Gastroesophageal sphincter (tissue), 4 donors: ENCODE data around the gene SDC4. TPM values are rescaled to one million over a fixed set of nuclear protein-coding genes. Genes with fewer than 3 reads are reported as not detected.

ENCODE experiments used
- ATAC-seq: fragments of 150-250 bp; one replicate; pipeline ENCODE4 v1.9.1; 2016; ENCODE audit warnings: mild to moderate bottlenecking, moderate library complexity
- H3K27ac ChIP-seq, 4 donors: fragments of 200-600 bp; sonication (generic) in 3 of 4; 1 replicate in 3 of 4; 2 replicates in 1 of 4; pipeline ENCODE4 v1.5.1; 2016 to 2019
- H3K27me3 ChIP-seq: fragments of 200-600 bp; sonication (generic); one replicate; pipeline ENCODE4 v1.5.1; 2019
- H3K36me3 ChIP-seq, 2 donors: fragments of 200-600 bp; sonication (generic); one replicate each; pipeline ENCODE4 v1.5.1; 2019; ENCODE audit warnings: control low read depth in 1 of 2
- H3K4me1 ChIP-seq, 3 donors: fragments of 200-600 bp; sonication (generic); 1 replicate in 2 of 3; 2 replicates in 1 of 3; pipeline ENCODE4 v1.5.1; 2016 to 2019; ENCODE audit warnings: control low read depth in 2 of 3
- H3K4me3 ChIP-seq, 2 donors: fragments of 200-600 bp; sonication (generic); one replicate each; pipeline ENCODE4 v1.5.1; 2019; ENCODE audit warnings: mild to moderate bottlenecking in 1 of 2, moderate library complexity in 1 of 2
- H3K9me3 ChIP-seq, 3 donors: fragments of 200-600 bp; sonication (generic); one replicate each; pipeline ENCODE4 v1.5.1; 2017 to 2019; ENCODE audit warnings: control low read depth in 2 of 3
- EP300 ChIP-seq: sonication (generic); formaldehyde crosslinking; IDR thresholded peaks from one replicate; pipeline ENCODE4 v1.6.1; 2017; ENCODE audit warnings: antibody characterized with exemption, mild to moderate bottlenecking
- POLR2A ChIP-seq, 2 donors: fragments of 450-650 bp; IDR thresholded peaks; one replicate each; pipeline ENCODE4 v1.6.1; 2017; ENCODE audit warnings: antibody characterized with exemption in 2 of 2, mild to moderate bottlenecking in 2 of 2, moderate library complexity in 1 of 2
- POLR2AphosphoS5 ChIP-seq: sonication (generic); formaldehyde crosslinking; IDR thresholded peaks from one replicate; pipeline ENCODE4 v1.6.1; 2017; ENCODE audit warnings: antibody characterized with exemption
- WGBS, 2 donors: methylation state at CpG; one replicate each; pipeline ENCODE4 v1.1.5; 2018; ENCODE audit warnings: low coverage in 1 of 2; 5-methylcytosine and 5-hydroxymethylcytosine counted together
- total RNA-seq, 4 donors: library from RNA; depleted of rRNA; stranded (reverse); fragments of >200 nt; gene quantifications; one replicate each; pipeline ENCODE4 v1.1.0, GENCODE V29; 2016
- TF ChIP-seq, protein P1 (sequence below), 4 experiments: fragments of 200-600 bp in 2 of 4; fragments of 450-650 bp in 2 of 4; sonication (generic) in 1 of 4; IDR thresholded peaks; one replicate each; pipeline ENCODE4 v1.5.1; 2017 to 2019; ENCODE audit warnings: antibody characterized with exemption in 4 of 4, mild to moderate bottlenecking in 2 of 4, moderate library complexity in 2 of 4

The SDC4 gene
- total RNA-seq, 4 donors from 2014 or later, result 75.1 to 182 (median 84.2) TPM

DNA sequence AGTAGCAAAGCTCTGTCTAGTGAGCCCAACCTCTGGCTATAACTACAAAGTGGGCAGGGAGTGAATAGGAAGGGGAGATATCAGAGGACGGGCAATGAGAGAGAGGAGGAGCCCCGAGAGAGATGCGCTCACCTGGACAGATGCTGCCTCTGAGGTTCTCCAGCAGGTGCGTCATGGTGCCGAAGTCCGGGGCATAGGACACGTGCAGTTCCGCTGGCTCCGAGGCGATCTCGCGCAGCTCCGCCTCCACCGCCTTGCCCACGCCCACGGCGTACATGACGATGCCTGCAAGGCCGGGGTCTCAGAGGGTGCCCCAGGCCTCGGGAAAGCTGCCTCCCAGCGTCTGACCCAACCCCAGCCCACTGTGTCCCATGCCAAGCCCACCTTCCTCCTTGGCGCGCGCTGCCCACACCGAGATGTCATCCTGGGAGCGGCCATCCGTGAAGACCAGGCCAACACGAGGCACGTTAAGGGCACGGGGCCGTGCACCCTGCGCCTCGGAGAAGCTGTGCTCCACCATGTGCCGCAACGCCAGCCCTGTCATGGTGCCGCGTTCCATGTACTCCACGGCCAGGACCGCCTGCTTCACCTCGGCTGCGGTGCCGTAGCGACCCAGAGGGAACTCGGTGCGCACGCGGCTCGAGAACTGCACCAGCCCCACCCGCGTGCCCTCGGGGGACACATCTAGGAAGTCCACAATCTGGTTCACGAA lies 50.3 kb downstream of the SDC4 start:
- TF ChIP-seq, protein P1, sequence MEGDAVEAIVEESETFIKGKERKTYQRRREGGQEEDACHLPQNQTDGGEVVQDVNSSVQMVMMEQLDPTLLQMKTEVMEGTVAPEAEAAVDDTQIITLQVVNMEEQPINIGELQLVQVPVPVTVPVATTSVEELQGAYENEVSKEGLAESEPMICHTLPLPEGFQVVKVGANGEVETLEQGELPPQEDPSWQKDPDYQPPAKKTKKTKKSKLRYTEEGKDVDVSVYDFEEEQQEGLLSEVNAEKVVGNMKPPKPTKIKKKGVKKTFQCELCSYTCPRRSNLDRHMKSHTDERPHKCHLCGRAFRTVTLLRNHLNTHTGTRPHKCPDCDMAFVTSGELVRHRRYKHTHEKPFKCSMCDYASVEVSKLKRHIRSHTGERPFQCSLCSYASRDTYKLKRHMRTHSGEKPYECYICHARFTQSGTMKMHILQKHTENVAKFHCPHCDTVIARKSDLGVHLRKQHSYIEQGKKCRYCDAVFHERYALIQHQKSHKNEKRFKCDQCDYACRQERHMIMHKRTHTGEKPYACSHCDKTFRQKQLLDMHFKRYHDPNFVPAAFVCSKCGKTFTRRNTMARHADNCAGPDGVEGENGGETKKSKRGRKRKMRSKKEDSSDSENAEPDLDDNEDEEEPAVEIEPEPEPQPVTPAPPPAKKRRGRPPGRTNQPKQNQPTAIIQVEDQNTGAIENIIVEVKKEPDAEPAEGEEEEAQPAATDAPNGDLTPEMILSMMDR (IDR thresholded peaks at IDR 0.05), result no peak
- TF ChIP-seq POLR2AphosphoS5 (no peak), POLR2A (IDR thresholded peaks at IDR 0.05) (no peak), EP300 (no peak)
- no peaks in the 10 kb centered on the region for H3K36me3 ChIP-seq
- H3K9me3 ChIP-seq, result no peaks in the 10 kb centered on the region
- no peak for ATAC-seq
- H3K4me1 ChIP-seq, result peaks cover 0 to 15% (median 12%) of the 10 kb centered on the region in 3 donors
- peaks cover 88% of the 10 kb centered on the region for H3K27me3 ChIP-seq
- no peak overlapping the region for H3K4me3 ChIP-seq
- 86 to 87% methylated on average over 6 of the region's 52 CpGs for WGBS, 2 donors
- H3K27ac ChIP-seq, result no peak overlapping the region

DNA sequence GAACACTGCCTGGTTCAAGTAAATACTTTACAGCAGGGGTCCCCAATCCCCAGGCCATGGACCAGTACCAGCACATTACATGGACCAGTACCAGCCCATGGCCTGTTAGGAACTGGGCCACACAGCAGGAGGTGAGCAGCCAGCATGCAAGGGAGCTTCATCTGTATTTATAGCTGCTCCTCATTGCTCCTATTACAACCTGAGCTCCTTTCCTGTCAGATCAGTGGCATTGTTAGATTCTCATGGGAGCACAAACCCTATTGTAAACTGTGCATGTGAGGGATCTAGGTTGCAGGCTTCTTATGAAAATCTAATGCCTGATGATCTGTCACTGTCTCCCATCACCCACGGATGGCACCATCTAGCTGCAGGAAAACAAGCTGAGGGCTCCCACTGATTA lies 53.6 kb downstream of the SDC4 start:
- H3K9me3 ChIP-seq, result no peaks in the 10 kb centered on the region
- WGBS, 2 donors, result 73% methylated on average over 1 of the region's 1 CpG; no CpG with 5 or more reads in 1 of the 2 donors
- no peak for ATAC-seq
- peaks cover 67% of the 10 kb centered on the region for H3K27me3 ChIP-seq
- H3K4me1 ChIP-seq, result peaks cover 0 to 30% (median 12%) of the 10 kb centered on the region in 3 donors
- H3K27ac ChIP-seq, result no peak overlapping the region
- TF ChIP-seq EP300, result no peak
- TF ChIP-seq, protein P1 (IDR thresholded peaks at IDR 0.05), result no peak
- no peak for TF ChIP-seq POLR2A (IDR thresholded peaks at IDR 0.05)
- TF ChIP-seq POLR2AphosphoS5, result no peak
- no peak overlapping the region for H3K4me3 ChIP-seq
- H3K36me3 ChIP-seq, result no peaks in the 10 kb centered on the region

DNA sequence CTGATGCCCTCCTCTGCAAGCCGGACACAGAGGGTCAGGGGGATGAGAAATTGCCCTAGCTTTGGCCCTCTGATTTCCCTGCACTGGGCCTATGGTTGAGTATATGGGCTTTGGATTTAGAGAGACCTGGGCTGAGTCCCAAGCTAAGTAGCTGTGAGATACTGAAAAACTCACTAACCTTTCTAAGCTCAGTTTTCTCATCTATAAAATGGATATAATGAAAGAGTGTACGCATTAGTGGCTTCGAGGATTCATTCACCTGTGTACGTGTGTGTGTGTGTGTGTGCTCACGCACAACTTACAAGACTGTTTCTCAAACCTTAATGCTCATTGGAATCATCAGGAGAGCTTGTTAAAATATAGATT lies 54.2 kb downstream of the SDC4 start:
- Histone ChIP-seq H3K4me1 (peaks cover 0 to 30% (median 12%) of the 10 kb centered on the region in 3 donors), H3K9me3 (no peaks in the 10 kb centered on the region), H3K27me3 (peaks cover 61% of the 10 kb centered on the region), H3K4me3 (peak overlapping the region in 1 of 2 donors; percentile 57), H3K27ac (peak overlapping the region in 1 of 4 donors; percentile 64), H3K36me3 (no peaks in the 10 kb centered on the region)
- TF ChIP-seq, protein P1 (IDR thresholded peaks at IDR 0.05), result no peak
- TF ChIP-seq POLR2A (IDR thresholded peaks at IDR 0.05) (no peak), EP300 (no peak), POLR2AphosphoS5 (no peak)
- ATAC-seq, result no peak
- 57 to 61% methylated on average over 3 to 4 of the region's 5 CpGs for WGBS, 2 donors

DNA sequence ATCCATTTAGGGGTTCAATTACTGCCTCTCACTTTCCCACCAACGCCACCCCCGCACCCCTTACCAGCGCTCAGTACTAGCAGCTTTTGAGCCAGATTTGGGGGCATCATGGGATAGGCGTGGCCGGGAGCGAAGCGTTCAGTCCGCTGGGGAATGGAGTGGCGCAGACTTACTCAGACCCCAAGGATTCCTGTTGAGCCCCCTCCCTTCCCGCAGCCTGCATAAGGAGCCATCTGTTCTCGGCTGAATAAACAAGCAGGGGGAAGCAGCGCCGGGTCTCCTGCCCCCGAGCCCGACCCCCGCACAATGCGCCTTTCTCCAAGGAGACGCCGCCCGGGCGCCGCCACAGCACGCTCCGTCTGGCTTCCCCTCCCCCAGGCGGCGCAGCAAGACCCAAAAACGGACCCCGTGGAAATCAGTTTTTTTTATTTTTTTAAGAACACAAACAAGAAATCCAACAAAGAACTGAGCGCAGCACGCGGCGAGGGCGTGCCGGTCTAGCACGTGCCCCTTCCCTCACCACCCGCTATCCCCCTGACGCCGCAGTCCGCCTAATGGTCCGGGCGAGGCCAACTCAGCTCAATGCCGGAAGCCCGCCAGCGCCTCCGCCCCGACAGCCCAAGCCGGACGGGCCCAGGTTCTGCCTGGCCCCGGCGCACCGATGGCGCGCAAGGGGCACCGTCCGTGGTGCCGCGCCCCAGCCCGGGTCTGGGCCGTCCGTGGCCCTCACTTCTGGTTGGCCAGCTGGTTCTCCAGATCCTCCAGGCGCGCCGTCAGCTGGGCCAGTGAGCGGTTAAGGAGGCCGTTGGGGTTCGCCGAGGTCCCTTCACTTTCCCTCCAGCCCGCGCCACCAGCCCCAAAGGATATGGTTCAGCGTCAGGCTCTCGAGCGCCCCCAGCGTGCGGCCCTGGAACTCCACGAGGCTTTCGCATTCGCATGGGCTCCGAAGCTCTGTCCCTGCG lies 54.9 kb downstream of the SDC4 start:
- no peak for TF ChIP-seq POLR2A (IDR thresholded peaks at IDR 0.05)
- TF ChIP-seq, protein P1 (IDR thresholded peaks at IDR 0.05), result peak; percentile 74 to 94 (median 90)
- Histone ChIP-seq H3K4me1 (peaks cover 0 to 30% (median 12%) of the 10 kb centered on the region in 3 donors), H3K36me3 (no peaks in the 10 kb centered on the region), H3K27me3 (peaks cover 61% of the 10 kb centered on the region), H3K4me3 (peak overlapping the region; percentile 15 to 57), H3K9me3 (no peaks in the 10 kb centered on the region), H3K27ac (peak overlapping the region in 3 of 4 donors; percentile 52 to 65 (median 64))
- WGBS, 2 donors, result 1 to 9% methylated on average over 8 to 13 of the region's 79 CpGs
- ATAC-seq, result peak; percentile 89
